AG04449 (cell line): ENCODE results near the gene ZNF174.

ENCODE experiments used
- CTCF ChIA-PET: fragments of 350-600 bp; formaldehyde crosslinking; extraction: SDS; loops from one replicate; lab custom pipeline; 2021; ENCODE audit warnings: antibody characterized with exemption; lab: Yijun Ruan, JAX
- POLR2A ChIA-PET: fragments of 400-600, 350-600 bp; formaldehyde crosslinking; extraction: SDS; loops from one replicate; lab custom pipeline; 2020; ENCODE audit warnings: antibody characterized with exemption, inconsistent platforms; lab: Yijun Ruan, JAX
- DNase-seq: peaks from one replicate; pipeline ENCODE4 v3.0.0-alpha.2; 2010; ENCODE audit warnings: low read depth, low spot score
- H3K4me3 ChIP-seq: 2 replicates; pipeline ENCODE4 v1.5.1; 2011; ENCODE audit warnings: low read depth, mild to moderate bottlenecking, control low read depth, low read length
- TF ChIP-seq, protein P1 (sequence below): IDR thresholded peaks from one replicate; pipeline ENCODE4 v1.5.1; 2011; ENCODE audit warnings: mild to moderate bottlenecking, moderate library complexity, low read length, control low read depth, inconsistent platforms; ENCODE audit not compliant: insufficient read depth; ENCODE audit errors: missing control alignments

The ZNF174 gene

DNA sequence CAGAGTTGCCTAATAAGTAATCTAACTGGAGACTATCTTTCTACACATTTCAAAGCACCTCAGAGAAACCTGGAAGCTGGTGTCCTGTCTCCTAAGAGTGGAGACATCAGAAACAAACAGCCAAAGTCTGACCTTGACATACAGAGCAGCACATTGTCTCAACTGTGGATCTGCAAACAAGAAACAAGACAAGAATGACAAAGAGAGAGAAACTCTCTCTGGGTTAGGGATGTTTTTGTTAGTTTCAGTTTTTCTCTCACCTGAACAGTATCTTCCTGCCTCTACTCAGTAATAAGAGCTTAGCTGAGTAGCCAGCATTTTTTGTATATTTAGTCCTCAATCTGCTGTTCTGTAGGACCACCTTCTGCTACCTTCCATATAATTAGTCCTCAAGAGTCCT, 33.4 kb downstream of the ZNF174 start:
- ChIA-PET CTCF (no interaction called here), POLR2A (no interaction called here)
- no peak for DNase-seq
- TF ChIP-seq, protein P1, sequence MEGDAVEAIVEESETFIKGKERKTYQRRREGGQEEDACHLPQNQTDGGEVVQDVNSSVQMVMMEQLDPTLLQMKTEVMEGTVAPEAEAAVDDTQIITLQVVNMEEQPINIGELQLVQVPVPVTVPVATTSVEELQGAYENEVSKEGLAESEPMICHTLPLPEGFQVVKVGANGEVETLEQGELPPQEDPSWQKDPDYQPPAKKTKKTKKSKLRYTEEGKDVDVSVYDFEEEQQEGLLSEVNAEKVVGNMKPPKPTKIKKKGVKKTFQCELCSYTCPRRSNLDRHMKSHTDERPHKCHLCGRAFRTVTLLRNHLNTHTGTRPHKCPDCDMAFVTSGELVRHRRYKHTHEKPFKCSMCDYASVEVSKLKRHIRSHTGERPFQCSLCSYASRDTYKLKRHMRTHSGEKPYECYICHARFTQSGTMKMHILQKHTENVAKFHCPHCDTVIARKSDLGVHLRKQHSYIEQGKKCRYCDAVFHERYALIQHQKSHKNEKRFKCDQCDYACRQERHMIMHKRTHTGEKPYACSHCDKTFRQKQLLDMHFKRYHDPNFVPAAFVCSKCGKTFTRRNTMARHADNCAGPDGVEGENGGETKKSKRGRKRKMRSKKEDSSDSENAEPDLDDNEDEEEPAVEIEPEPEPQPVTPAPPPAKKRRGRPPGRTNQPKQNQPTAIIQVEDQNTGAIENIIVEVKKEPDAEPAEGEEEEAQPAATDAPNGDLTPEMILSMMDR, result no peak
- H3K4me3 ChIP-seq, result no peak overlapping the region

- H3K4me3 ChIP-seq, result no peak overlapping the region
- TF ChIP-seq, protein P1, result no peak
- POLR2A ChIA-PET, result no interaction called here
- no peak for DNase-seq
- CTCF ChIA-PET, result no interaction called here
Measured at GRCh38 chr16:3439637-3440036, 38.6 kb downstream of the ZNF174 start.

DNA sequence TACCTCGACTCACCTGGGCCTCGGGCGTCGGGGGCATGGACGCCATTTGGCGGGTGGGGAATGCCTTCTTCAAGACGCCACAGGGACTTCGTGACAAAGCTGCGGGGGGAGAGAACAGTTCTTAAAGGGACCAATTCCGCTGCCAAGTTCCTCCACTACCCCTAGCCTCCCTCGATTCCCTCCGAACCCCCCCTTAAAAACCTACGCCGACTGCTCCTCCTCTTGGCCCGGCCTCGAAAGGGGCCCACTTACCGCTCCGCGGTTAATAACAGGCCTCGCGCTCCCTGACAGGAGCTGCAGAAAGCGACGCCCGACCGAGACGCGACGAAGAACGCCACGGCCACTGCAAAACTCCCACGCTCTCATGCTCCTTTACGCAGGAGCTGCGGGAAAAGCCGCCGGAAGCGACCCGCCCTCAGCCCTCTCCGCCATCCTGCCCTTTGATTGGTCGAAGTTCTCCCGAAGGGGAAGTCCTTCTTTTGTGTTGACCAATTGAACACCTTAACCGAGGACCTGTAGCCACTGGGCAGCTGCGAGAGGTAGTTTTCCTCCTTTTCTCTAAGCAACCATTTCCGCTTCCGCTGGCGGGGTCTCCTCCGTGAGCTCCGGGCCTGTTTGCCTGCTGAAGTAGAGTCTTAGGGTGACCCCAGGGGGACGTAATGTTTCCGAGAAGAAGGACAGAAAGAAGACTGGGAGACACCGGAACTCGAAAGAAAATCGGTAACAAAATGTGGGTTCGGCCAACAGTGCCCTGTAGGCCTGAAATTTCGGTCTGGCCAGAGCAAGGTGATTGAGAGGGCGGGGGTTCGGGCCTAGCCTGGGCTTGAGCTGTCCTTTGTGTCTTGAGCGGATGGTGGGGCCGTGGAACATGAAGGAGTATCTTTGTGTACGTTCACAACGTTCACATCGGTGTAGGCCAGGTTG, 42.4 kb downstream of the ZNF174 start, which contains the start of the genes NAA60 and ZNF597:
NAA60 (plus strand) TSS at position 573 of the 924 bp plus-strand sequence. CDS start 32,548 bp downstream, outside the sequence.
ZNF597 (minus strand) TSS at position 397 of the 924 bp plus-strand sequence; CDS start at position 46, 351 bp downstream.
- peak within 1 kb of the TSS; percentile 73 for H3K4me3 ChIP-seq
- ChIA-PET POLR2A (interaction anchor here (0.9 to 2.4 kb wide), 5 partner anchors 11 to 179 kb away, joined by 3 to 16 read pairs (median 4); partner anchors contain the start of genes ZNF174 and ZSCAN32), CTCF (interaction anchor here (1.0 to 1.9 kb wide), 2 partner anchors 14 to 176 kb away, joined by 4 to 5 read pairs; no protein-coding TSS in a partner anchor)
- peak; percentile 72 for DNase-seq
- TF ChIP-seq, protein P1, result no peak

- peak overlapping the region; percentile 73 for H3K4me3 ChIP-seq
- peak; percentile 33 for DNase-seq
- TF ChIP-seq, protein P1, result no peak
- CTCF ChIA-PET, result interaction anchor here (1.0 to 1.9 kb wide), 2 partner anchors 13 to 177 kb away, joined by 4 to 5 read pairs; no protein-coding TSS in a partner anchor
- POLR2A ChIA-PET, result interaction anchor here (0.9 to 2.4 kb wide), 5 partner anchors 10 to 179 kb away, joined by 3 to 16 read pairs (median 4); partner anchors contain the start of genes ZNF174 and ZSCAN32
Measured at GRCh38 chr16:3444032-3444388, 43.0 kb downstream of the ZNF174 start.

DNA sequence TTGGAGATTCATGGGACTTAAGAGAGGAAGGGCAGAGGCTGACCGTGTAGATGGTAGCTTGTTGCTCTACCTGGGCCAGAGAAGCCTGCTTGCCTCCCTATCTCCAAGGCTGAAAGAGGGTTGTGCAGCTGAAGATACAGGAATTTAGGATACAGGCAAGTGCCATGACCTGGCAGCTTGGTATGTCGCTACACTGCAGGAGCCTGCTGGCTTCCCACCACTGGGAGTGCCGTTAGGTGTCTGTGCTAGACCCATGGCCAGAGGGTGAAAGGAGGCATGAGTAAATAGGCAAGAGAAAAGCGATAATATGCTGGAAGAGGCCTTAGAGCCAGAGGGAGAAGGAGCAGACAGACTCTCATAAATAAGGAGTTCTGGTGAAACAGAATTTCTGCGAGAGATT, 53.1 kb downstream of the ZNF174 start:
- ChIA-PET CTCF (no interaction called here), POLR2A (interaction anchor here (0.9 kb wide), 1 partner anchor 10 kb away, joined by 4 read pairs; the partner anchor contains the start of genes NAA60 and ZNF597)
- H3K4me3 ChIP-seq, result no peak overlapping the region
- TF ChIP-seq, protein P1, result no peak
- no peak for DNase-seq
